HTERT RPE-1 (cell line): ENCODE data around the gene MIOS.
"Not testable (repeated sequence)": the region's sequence is repeated elsewhere in the genome, so short reads cannot be mapped to it uniquely, and the experiment has no call there.

Experiments used
- in situ Hi-C: fragments of 300-500 bp; cut with MboI; formaldehyde crosslinking; loops from 4 replicates; pipeline ENCODE4 v1.14.3; 2020; ENCODE audit warnings: low sequenced_read_pairs

Gene MIOS

GRCh38 chr7:7554021-7554432 is 12.7 kb upstream of the MIOS start:
- in situ Hi-C loops = no loop called here

- in situ Hi-C loops = no loop called here
Observed at GRCh38 chr7:7554649-7555575, 11.8 kb upstream of the MIOS start.

DNA sequence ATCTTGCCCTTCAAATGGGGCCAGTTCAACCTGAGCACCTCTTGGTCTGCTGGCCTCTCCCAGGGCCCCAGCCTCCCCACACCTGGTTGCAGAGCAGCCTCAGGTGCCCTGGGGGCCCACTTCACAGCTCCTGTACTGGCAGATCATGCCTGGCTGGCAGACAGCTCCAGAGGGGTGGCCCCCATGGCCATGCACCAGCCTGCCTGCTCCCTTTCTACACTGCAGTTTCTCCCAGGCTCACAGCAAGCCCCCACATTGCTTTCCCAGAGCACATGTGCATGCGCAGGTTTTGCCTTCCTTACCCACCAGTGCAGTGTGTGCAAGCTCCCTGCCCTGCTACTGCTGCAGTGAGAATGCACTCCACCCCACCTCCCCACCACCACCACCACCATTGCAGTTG is 9.8 kb upstream of the MIOS start:
- in situ Hi-C loops = no loop called here

GRCh38 chr7:7557252-7557651 is 9.4 kb upstream of the MIOS start:
- in situ Hi-C loops = no loop called here

DNA sequence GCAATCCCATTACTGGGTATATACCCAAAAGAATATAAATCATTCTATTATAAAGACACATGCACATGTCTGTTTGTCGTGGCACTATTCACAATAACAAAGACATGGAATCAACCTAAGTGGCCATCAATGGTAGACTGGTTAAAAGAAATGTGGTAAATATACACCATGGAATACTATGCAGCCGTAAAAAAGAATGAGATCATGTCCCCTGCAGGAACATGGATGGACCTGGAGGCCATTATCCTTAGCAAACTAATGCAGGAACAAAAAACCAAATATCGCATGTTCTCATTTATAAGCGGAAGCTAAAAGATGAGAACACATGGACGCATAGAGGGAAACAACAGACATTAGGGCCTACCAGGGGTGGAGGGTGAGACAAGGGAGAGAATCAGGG is 5.1 kb upstream of the MIOS start:
- in situ Hi-C loops = not testable (repeated sequence)

DNA sequence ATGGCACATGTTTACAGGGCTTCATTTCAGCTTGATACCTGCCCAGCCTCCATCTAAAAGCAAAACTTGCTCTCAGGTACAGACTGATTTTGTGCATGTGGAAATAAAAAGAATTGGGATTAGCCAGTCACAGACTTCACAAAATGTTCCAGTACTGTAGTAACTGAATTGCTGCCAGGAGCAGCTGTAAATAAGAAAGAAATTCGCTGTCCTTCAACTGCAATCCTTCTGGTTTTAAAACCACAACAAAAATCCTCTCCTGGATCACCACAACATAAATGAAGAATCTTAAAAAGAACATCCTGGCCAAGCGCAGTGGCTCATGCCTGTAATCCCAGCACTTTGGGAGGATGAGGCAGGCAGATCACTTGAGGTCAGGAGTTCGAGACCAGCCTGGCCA is 3.9 kb upstream of the MIOS start:
- in situ Hi-C loops = no loop called here

- in situ Hi-C loops = no loop called here
Observed at GRCh38 chr7:7563269-7563668, 3.4 kb upstream of the MIOS start.

GRCh38 chr7:7563813-7564212 is 2.9 kb upstream of the MIOS start:
- in situ Hi-C loops = no loop called here

DNA sequence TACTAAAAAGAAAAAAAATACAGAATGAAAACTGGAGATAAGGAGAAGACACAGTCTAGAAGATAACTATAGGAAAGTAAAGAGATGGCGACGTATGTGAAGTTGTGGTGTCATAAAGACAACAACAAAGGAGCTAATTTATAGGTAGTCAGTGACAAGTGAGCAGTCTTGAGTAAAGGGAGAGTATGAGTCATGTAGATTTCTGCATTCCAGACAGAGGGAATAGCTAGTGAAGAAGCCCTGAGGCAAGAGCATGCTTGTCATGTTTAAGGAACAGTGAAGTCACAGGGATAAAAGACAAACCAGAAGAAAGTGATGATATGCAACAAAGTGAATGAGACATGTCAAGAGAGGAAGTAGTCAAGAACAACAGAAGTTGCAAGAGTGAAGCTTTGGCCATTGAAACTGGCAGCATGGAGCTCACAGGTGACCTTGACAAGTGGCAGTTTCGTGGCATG is 2.3 kb upstream of the MIOS start:
- in situ Hi-C loops = no loop called here

GRCh38 chr7:7565018-7565680 is 1.5 kb upstream of the MIOS start:
- in situ Hi-C loops = no loop called here

DNA sequence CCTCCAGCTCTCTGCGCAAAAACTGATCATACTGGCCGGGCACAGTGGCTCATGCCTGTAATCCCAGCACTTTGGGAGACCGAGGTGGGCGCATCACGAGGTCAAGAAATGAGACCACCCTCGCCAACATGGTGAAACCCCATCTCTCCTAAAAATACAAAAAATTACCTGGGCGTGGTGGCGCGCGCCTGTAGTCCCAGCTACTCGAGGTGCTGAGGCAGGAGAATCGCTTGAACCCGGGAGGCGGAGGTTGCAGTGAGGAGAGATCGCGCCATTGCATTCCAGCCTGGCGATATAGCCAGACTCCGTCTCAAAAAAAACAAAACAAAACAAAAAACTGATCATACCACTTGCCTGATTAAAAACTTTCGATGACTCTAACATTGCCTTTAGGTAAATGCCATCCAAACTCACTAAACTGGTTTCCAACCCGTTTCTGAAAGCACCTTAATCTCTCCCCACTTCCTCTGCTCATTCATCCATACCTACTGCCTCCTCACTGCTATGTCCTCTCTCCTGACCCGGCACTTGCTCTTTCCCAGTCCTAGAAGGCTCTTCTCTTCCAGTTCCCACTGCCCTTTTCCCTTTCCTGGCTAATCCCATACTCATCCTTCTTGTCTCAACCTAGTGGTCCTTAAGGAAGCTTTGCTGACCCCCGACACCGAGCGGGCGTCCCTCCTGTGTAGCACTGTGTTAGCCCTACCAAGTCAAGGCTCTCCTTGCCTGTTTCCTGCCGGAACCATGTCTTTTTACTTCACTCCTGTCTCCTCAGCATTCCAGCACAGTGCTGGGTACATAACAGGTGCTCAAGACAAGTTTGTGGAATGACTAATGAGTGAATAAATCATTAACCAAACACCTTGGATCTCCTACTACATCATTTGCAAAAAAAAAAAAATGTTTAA is 686 bp upstream of the MIOS start:
- in situ Hi-C loops = no loop called here

DNA sequence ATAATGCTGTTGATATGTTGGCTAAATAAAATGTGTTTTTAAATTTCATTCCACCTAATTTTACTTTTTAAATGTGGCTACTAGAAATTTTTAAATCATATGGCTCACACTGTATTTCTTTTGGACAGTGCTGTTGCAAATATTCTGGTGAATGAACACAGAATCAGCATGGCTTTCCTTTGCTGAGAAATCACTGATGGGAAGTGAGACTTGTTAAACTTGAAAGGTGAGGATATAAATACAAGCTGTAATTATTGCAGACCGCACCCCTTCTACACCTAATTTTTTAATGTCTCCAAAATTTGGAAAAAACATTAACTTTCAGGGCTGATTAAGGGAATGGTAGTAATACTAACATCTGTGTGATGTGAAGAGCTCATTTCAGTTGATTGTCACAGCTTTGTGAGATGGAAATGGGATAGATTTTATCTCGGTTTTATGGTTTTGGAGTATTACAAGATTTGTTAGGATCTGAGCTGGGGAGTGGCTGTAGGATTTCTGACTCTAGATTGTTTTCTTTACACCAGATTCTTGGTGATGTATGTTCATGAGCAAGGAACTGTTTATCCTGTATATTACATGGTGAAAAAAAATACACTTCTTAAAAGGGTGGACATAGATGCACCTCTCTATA is 1.3 kb downstream of the MIOS start:
- in situ Hi-C loops = no loop called here

- in situ Hi-C loops = no loop called here
Observed at GRCh38 chr7:7568553-7568952, 1.9 kb downstream of the MIOS start.

DNA sequence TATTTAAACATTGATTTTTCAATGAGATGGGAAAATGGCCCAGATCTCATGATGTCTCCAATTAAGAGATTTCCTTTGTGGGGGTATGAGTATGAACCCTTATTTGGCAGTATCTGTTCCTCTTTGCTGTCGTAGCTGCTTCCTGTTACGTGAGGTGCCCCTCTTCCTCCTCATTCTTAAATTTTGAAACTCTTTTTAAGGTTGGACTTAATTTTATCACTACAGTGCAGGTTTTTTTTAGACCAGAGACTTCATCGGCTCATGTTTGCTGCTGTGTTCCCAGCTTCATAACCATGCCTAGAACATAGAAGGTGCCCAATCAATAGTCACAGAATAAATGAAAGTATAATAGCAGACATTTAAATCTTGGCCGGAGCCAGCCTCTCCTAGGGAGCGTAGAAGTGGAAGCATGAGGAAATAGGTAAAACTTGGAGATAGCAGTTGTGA is 2.4 kb downstream of the MIOS start:
- in situ Hi-C loops = no loop called here

GRCh38 chr7:7569615-7570014 is 2.9 kb downstream of the MIOS start:
- in situ Hi-C loops = no loop called here

- in situ Hi-C loops = no loop called here
Observed at GRCh38 chr7:7570584-7570983, 3.9 kb downstream of the MIOS start.

DNA sequence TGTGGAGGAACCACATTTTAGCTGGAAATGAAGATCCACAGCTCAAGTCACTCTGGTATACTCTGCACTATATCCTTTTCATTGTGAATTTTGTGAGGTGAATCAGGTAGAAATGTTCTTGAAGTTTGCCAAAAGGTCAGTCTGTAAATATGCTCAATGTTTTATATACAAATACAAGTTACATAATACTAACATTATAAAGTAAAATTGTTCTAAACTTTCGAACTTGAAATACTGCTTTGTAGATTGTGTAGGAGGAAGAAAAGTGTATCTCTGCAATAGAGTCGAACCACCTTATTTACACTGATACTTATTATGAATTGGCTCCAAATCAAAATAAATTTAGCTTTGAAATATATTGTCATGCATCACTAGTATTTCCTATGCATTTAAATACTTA is 7.0 kb downstream of the MIOS start:
- in situ Hi-C loops = no loop called here

DNA sequence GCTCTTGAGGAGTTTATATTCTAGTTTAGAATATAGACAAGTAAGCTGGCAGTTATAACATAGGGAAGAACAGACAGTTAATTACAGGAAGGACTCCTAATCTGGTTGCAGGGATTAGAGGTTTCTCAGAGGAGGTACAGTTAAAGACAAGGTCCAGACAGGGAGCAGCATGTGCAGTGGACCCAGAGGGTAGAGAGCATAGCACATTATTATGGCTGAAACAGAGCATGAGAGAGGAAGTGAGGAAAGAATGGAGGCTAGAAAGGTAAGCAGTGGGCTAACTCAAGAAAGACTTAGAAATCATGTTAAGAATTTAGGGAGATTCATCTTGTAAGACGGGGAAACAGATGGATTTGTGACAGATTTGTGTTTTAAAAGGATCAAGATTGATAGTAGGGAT is 9.7 kb downstream of the MIOS start:
- in situ Hi-C loops = no loop called here

DNA sequence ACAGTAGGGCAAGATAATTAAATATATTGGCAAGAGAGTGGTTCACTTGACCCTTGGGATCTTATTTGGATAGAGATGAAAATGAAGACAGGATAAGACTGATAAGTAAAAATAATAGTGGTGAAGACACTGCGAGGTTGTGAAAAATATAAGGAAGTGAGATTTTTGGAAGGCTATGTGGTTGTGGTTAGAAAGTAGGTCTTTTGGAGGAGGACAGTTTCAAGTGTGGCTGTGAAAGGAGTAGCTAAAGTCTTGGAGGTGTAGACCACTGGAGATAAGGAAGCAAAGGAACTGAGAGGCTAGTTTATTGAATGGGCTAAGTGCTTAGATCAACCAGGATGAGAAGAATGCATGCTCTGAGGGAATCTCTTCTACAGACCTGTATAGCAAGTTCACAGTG is 11.2 kb downstream of the MIOS start:
- in situ Hi-C loops = no loop called here

DNA sequence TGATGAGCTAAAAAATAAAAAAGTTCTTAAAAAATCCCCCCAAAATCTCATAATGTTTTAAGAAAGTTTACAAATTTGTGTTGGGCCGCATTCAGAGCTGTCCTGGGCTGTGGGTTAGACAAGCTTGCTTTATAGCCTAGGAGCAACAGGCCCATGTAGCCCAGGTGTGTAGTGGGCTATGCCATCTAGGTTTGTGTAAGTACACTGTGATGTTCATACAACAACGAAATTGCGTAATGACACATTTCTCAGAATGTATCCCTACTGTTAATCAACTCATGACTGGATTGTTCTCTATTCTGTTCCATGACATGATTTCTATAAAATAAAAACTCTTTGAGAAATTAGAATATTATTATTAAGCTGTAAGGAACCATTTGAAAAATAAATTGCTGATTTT is 13.0 kb downstream of the MIOS start:
- in situ Hi-C loops = no loop called here
